ENCODE measurements around the gene LIMS2. TPM values are rescaled to one million over a fixed set of nuclear protein-coding genes. Genes with fewer than 3 reads are reported as not detected.

The LIMS2 gene
- total and polyA plus RNA-seq, 2 donors (not counting 3 experiments of a cell fraction or from before 2014, with no cell fraction given): 48.3 to 55.6 TPM

DNA sequence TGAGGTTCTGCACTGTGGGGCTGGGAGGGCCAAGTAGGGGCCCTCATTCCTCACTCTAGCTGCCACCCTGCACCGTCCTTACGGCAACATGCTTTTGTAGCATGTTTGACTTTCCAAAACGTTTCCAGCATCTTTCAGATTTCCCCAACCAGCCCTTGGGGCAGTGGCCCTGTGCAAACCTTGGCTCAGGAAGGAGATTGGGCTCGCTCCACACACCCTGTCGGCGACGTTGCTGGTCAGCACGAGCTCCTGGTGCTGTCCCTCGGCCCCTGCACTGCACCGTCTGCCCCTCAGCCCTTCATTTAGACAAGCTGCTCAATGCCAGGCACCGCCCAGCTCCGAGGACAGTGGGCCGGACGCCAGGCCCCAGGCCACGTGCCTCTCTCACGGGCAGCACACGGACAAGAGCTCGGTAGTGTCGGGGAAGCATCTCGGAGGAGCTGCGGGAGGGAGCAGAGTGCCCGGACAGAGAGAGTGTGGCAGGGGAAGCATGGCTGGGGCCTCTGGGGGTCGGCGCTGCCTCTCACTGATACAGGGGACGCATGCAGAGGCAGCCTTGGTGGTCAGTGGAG lies 22.5 kb downstream of the LIMS2 start:
- Histone ChIP-seq H3K27me3 (ENCODE audit: control insufficient read depth in 2 of 2, insufficient read depth in 2 of 2, low read length in 2 of 2) (no peaks in the 10 kb centered on the region), H3K4me2 (ENCODE audit: insufficient read depth, low read length) (no peak overlapping the region), H2AFZ (ENCODE audit: low read depth, low read length) (no peak overlapping the region), H3K27ac (ENCODE audit: insufficient read depth, low read depth, low read length) (no peak overlapping the region), H3K9me3 (replicated peaks; ENCODE audit: control insufficient read depth, insufficient read depth, low read length) (no peaks in the 10 kb centered on the region), H3K4me3 (replicated peaks in 1 of 3; ENCODE audit: insufficient read depth in 1 of 3, low read depth in 1 of 3, low read length in 3 of 3) (no peak overlapping the region), H3K9ac (replicated peaks; ENCODE audit: extremely low read depth, insufficient read depth, low read length) (no peak overlapping the region), H3K36me3 (ENCODE audit: control insufficient read depth in 2 of 2, extremely low read depth in 1 of 2, insufficient read depth in 2 of 2, low read length in 2 of 2) (peaks cover 0 to 9% of the 10 kb centered on the region in 2 experiments), H3K9me1 (replicated peaks; ENCODE audit: control insufficient read depth, extremely low read depth, insufficient read depth, low read length) (no peaks in the 10 kb centered on the region), H3K4me1 (ENCODE audit: control insufficient read depth, extremely low read depth, insufficient read depth, low read length) (peaks cover 10% of the 10 kb centered on the region), H4K20me1 (replicated peaks; ENCODE audit: control insufficient read depth, extremely low read depth, insufficient read depth, low read length) (no peaks in the 10 kb centered on the region), H3K79me2 (ENCODE audit: control insufficient read depth, insufficient read depth, low read length) (no peaks in the 10 kb centered on the region)
- POLR2A ChIA-PET: no interaction called here
- CTCF ChIA-PET: interaction anchor here (1.0 to 12.1 kb wide), 7 partner anchors 9 to 126 kb away, joined by 3 to 424 read pairs (median 4); partner anchors contain the start of genes IWS1 and LIMS2
- intact Hi-C loops (cut with micrococcal nuclease): no loop called here
- no TSS peak for BruUV-seq (replicated peaks)
- no peak for DNase-seq (ENCODE audit: low read depth, low spot score)
- dilution Hi-C loops (cut with MboI; ENCODE audit: extremely low pct_ligation_motif_present, low sequenced_read_pairs): no loop called here
- no peak for FAIRE-seq
- TF ChIP-seq, protein P1, sequence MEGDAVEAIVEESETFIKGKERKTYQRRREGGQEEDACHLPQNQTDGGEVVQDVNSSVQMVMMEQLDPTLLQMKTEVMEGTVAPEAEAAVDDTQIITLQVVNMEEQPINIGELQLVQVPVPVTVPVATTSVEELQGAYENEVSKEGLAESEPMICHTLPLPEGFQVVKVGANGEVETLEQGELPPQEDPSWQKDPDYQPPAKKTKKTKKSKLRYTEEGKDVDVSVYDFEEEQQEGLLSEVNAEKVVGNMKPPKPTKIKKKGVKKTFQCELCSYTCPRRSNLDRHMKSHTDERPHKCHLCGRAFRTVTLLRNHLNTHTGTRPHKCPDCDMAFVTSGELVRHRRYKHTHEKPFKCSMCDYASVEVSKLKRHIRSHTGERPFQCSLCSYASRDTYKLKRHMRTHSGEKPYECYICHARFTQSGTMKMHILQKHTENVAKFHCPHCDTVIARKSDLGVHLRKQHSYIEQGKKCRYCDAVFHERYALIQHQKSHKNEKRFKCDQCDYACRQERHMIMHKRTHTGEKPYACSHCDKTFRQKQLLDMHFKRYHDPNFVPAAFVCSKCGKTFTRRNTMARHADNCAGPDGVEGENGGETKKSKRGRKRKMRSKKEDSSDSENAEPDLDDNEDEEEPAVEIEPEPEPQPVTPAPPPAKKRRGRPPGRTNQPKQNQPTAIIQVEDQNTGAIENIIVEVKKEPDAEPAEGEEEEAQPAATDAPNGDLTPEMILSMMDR (IDR thresholded peaks at IDR 0.05; ENCODE audit: extremely low read depth in 1 of 2, insufficient read depth in 1 of 2, low read depth in 1 of 2, low read length in 2 of 2): no peak
- TF ChIP-seq, protein P2, sequence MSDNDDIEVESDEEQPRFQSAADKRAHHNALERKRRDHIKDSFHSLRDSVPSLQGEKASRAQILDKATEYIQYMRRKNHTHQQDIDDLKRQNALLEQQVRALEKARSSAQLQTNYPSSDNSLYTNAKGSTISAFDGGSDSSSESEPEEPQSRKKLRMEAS (IDR thresholded peaks at IDR 0.05; ENCODE audit: insufficient read depth, insufficient read length): no peak
- TF ChIP-seq FOS (IDR thresholded peaks at IDR 0.05; ENCODE audit: borderline replicate concordance, insufficient read depth, low read length) (no peak), POLR2A (IDR thresholded peaks at IDR 0.05; ENCODE audit: low read depth, low read length) (no peak), JUN (IDR thresholded peaks at IDR 0.05; ENCODE audit: borderline replicate concordance, insufficient read depth, insufficient read length, low read depth) (no peak), POLR2AphosphoS5 (IDR thresholded peaks at IDR 0.05; ENCODE audit: insufficient read depth, low read depth, low read length) (no peak)
